ENCODE data around the gene ZNF138. TPM values are rescaled to one million over a fixed set of nuclear protein-coding genes. Genes with fewer than 3 reads are reported as not detected.

The ZNF138 gene
- total RNA-seq, 6 experiments from 2014 or later, result 2.5 to 6.6 (median 2.7) TPM

GRCh38 chr7:64870656-64871055, 76.4 kb downstream of the ZNF138 start:
- intact Hi-C loops (cut with DNase I), result no loop called here
- Histone ChIP-seq H3K4me3 (no peak overlapping the region), H3K4me1 (no peaks in the 10 kb centered on the region), H3K36me3 (no peaks in the 10 kb centered on the region), H3K9me3 (no peaks in the 10 kb centered on the region), H3K27me3 (no peaks in the 10 kb centered on the region), H3K27ac (no peak overlapping the region)
- TF ChIP-seq CTCF (IDR thresholded peaks at IDR 0.05) (no peak), POLR2A (IDR thresholded peaks at IDR 0.05) (no peak)
- ATAC-seq (no peak), DNase-seq (no peak)
- 74% methylated on average over 8 of the region's 13 CpGs for WGBS (ENCODE audit: insufficient coverage, low coverage, low lambda C conversion rate, missing lambda C conversion rate)

DNA sequence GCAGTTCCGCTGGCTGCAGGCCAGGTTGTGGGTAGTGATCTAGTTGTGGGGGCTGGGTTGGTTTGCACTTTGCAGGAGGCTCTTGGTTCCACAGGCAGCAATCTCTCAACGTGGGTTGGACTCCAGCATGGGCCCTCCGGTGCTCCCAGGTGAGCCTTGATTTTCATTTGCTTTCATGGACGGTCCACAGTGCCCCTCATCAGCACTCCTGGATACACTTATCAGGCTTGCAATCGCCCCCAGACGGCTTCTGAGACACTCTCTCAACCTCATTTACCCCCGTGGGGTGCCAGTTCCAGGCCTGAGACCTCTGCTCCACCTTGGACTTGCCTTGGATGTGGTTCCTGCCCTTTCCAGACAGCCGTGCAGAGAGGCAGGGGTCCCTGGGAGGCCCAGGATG, 77.5 kb downstream of the ZNF138 start:
- Histone ChIP-seq H3K36me3 (no peaks in the 10 kb centered on the region), H3K4me1 (no peaks in the 10 kb centered on the region), H3K27ac (no peak overlapping the region), H3K4me3 (no peak overlapping the region), H3K9me3 (no peaks in the 10 kb centered on the region), H3K27me3 (no peaks in the 10 kb centered on the region)
- intact Hi-C loops (cut with DNase I), result no loop called here
- no peak for DNase-seq
- TF ChIP-seq CTCF (IDR thresholded peaks at IDR 0.05) (no peak), POLR2A (IDR thresholded peaks at IDR 0.05) (no peak)
- 74% methylated on average over 6 of the region's 8 CpGs for WGBS (ENCODE audit: insufficient coverage, low coverage, low lambda C conversion rate, missing lambda C conversion rate)
- no peak for ATAC-seq

- Histone ChIP-seq H3K4me1 (no peaks in the 10 kb centered on the region), H3K27ac (no peak overlapping the region), H3K9me3 (no peaks in the 10 kb centered on the region), H3K27me3 (no peaks in the 10 kb centered on the region), H3K36me3 (no peaks in the 10 kb centered on the region), H3K4me3 (no peak overlapping the region)
- no peak for TF ChIP-seq POLR2A (IDR thresholded peaks at IDR 0.05)
- TF ChIP-seq CTCF (IDR thresholded peaks at IDR 0.05), result no peak
- 80% methylated on average over 23 of the region's 36 CpGs for WGBS (ENCODE audit: insufficient coverage, low coverage, low lambda C conversion rate, missing lambda C conversion rate)
- intact Hi-C loops (cut with DNase I), result no loop called here
- no peak for DNase-seq
- ATAC-seq, result no peak
Measured at GRCh38 chr7:64872351-64873154, 78.3 kb downstream of the ZNF138 start.

DNA sequence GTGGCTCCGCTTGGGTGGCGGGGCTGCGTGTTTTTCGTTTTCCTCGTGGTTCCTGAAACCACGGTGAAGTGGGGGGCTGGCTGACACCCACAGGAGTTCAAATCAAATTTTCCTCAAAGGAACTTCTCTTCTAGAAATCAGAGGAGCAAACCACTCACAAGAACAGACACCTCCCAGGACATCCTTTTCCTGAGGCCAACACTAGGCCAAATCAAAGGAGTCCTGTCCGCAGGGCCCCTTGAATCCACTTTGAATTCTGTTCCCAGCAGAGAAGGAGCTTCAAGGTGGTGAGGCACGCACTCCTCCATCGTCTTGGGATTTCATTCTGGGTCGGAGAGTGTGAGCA, 78.9 kb downstream of the ZNF138 start:
- Histone ChIP-seq H3K4me3 (no peak overlapping the region), H3K27me3 (no peaks in the 10 kb centered on the region), H3K36me3 (no peaks in the 10 kb centered on the region), H3K9me3 (no peaks in the 10 kb centered on the region), H3K4me1 (no peaks in the 10 kb centered on the region), H3K27ac (no peak overlapping the region)
- DNase-seq, result no peak
- 83% methylated on average over 10 of the region's 10 CpGs for WGBS (ENCODE audit: insufficient coverage, low coverage, low lambda C conversion rate, missing lambda C conversion rate)
- no peak for ATAC-seq
- intact Hi-C loops (cut with DNase I), result no loop called here
- TF ChIP-seq POLR2A (IDR thresholded peaks at IDR 0.05), result no peak
- no peak for TF ChIP-seq CTCF (IDR thresholded peaks at IDR 0.05)

Data from right lobe of liver (tissue), 6 donors.